ENCODE results near the gene NEURL1. TPM values are rescaled to one million over a fixed set of nuclear protein-coding genes. Genes with fewer than 3 reads are reported as not detected.
"Not testable (repeated sequence)": the region's sequence is repeated elsewhere in the genome, so short reads cannot be mapped to it uniquely, and the experiment has no call there.

NEURL1 gene
- total RNA-seq, 1 experiment from 2014 or later: 0.84 TPM

GRCh38 chr10:103517234-103518085 lies 24.0 kb downstream of the NEURL1 start:
- no peaks in the 10 kb centered on the region for H3K9me3 ChIP-seq
- peaks cover 17% of the 10 kb centered on the region for H3K4me1 ChIP-seq
- no peaks in the 10 kb centered on the region; the same call in 1 of the 2 replicates for H3K27me3 ChIP-seq (replicated peaks; ENCODE audit: control insufficient read depth, insufficient read depth, low read length)
- TF ChIP-seq CTCF (IDR thresholded peaks at IDR 0.05; ENCODE audit: insufficient read depth in 1 of 2, low read depth in 1 of 2, low read length in 1 of 2, severe bottlenecking in 1 of 2, unreplicated experiment in 1 of 2): no peak
- Mint-ChIP-seq H3K4me3 (ENCODE audit: unreplicated experiment) (no peak overlapping the region), H3K4me1 (ENCODE audit: low read depth, unreplicated experiment) (peaks cover 4% of the 10 kb centered on the region), H3K27ac (ENCODE audit: unreplicated experiment) (no peak overlapping the region), H3K36me3 (ENCODE audit: insufficient read depth, unreplicated experiment) (no peaks in the 10 kb centered on the region), H3K9me3 (ENCODE audit: unreplicated experiment) (peaks cover 10% of the 10 kb centered on the region), H3K27me3 (ENCODE audit: insufficient read depth, unreplicated experiment) (no peaks in the 10 kb centered on the region)
- no peak overlapping the region for H3K4me3 ChIP-seq (ENCODE audit: low read depth, low read length)
- ChIA-PET POLR2A (no interaction called here), CTCF (no interaction called here)
- BruUV-seq (replicated peaks): no TSS peak
- no peaks in the 10 kb centered on the region for H3K36me3 ChIP-seq (ENCODE audit: control insufficient read depth, insufficient read depth, low read length)
- DNase-seq: no peak
- intact Hi-C loops (cut with micrococcal nuclease; ENCODE audit: unreplicated experiment): no loop called here

GRCh38 chr10:103519798-103520197 lies 26.3 kb downstream of the NEURL1 start:
- H3K4me1 ChIP-seq: 0 out of 2 replicates have a peak, but pooled peaks cover 4% of the 10 kb centered on the region
- ChIA-PET POLR2A (no interaction called here), CTCF (no interaction called here)
- Mint-ChIP-seq H3K9me3 (ENCODE audit: unreplicated experiment) (peaks cover 10% of the 10 kb centered on the region), H3K27ac (ENCODE audit: unreplicated experiment) (peak overlapping the region; percentile 4), H3K4me3 (ENCODE audit: unreplicated experiment) (no peak overlapping the region), H3K4me1 (ENCODE audit: low read depth, unreplicated experiment) (no peaks in the 10 kb centered on the region), H3K27me3 (ENCODE audit: insufficient read depth, unreplicated experiment) (no peaks in the 10 kb centered on the region), H3K36me3 (ENCODE audit: insufficient read depth, unreplicated experiment) (no peaks in the 10 kb centered on the region)
- no peak for DNase-seq
- no peaks in the 10 kb centered on the region for H3K36me3 ChIP-seq (ENCODE audit: control insufficient read depth, insufficient read depth, low read length)
- intact Hi-C loops (cut with micrococcal nuclease; ENCODE audit: unreplicated experiment): no loop called here
- H3K9me3 ChIP-seq: no peaks in the 10 kb centered on the region
- TF ChIP-seq CTCF (IDR thresholded peaks at IDR 0.05; ENCODE audit: insufficient read depth in 1 of 2, low read depth in 1 of 2, low read length in 1 of 2, severe bottlenecking in 1 of 2, unreplicated experiment in 1 of 2): no peak
- H3K4me3 ChIP-seq (ENCODE audit: low read depth, low read length): no peak overlapping the region
- H3K27me3 ChIP-seq (replicated peaks; ENCODE audit: control insufficient read depth, insufficient read depth, low read length): no peaks in the 10 kb centered on the region; the same call in 1 of the 2 replicates
- BruUV-seq (replicated peaks): no TSS peak

GRCh38 chr10:103522006-103522405 lies 28.5 kb downstream of the NEURL1 start:
- intact Hi-C loops (cut with micrococcal nuclease; ENCODE audit: unreplicated experiment); H3K27me3 Mint-ChIP-seq (ENCODE audit: insufficient read depth, unreplicated experiment); DNase-seq; H3K27me3 ChIP-seq (replicated peaks; ENCODE audit: control insufficient read depth, insufficient read depth, low read length); H3K4me1 Mint-ChIP-seq (ENCODE audit: low read depth, unreplicated experiment); H3K36me3 ChIP-seq (ENCODE audit: control insufficient read depth, insufficient read depth, low read length); POLR2A ChIA-PET; H3K9me3 ChIP-seq; H3K4me1 ChIP-seq; H3K4me3 ChIP-seq (ENCODE audit: low read depth, low read length); H3K27ac Mint-ChIP-seq (ENCODE audit: unreplicated experiment); BruUV-seq (replicated peaks); H3K36me3 Mint-ChIP-seq (ENCODE audit: insufficient read depth, unreplicated experiment); CTCF ChIA-PET; H3K4me3 Mint-ChIP-seq (ENCODE audit: unreplicated experiment): not testable (repeated sequence)
- H3K9me3 Mint-ChIP-seq (ENCODE audit: unreplicated experiment): peaks cover 10% of the 10 kb centered on the region

All from Caco-2 (cell line).